Measurements from ENCODE around the gene ZNF469. TPM values are rescaled to one million over a fixed set of nuclear protein-coding genes. Genes with fewer than 3 reads are reported as not detected.

The ZNF469 gene
- total and polyA plus RNA-seq, 9 of the 15 experiments (the other 6 are each of a cell fraction or from before 2014, with no cell fraction given), result 0.01 to 0.04 TPM; not detected in 7

GRCh38 chr16:88406096-88407041, 23.6 kb downstream of the ZNF469 start (continued):
- no peak for TF ChIP-seq UBTF (IDR thresholded peaks at IDR 0.05; ENCODE audit: borderline replicate concordance in 1 of 2, low read depth in 2 of 2, low read length in 2 of 2)
- peak; percentile 69 to 72 (median 70) for TF ChIP-seq CTCF (IDR thresholded peaks at IDR 0.05 in 2 of 3, conservative IDR thresholded peaks at IDR 0.05 in 1 of 3; ENCODE audit: insufficient read depth in 2 of 3, low read depth in 1 of 3, low read length in 3 of 3)
- TF ChIP-seq STAG1 (CRISPR knock-in tag; IDR thresholded peaks at IDR 0.05; ENCODE audit: borderline replicate concordance), result peak; percentile 23; the same call in 1 of the 2 replicates
- TF ChIP-seq ZNF354B (CRISPR knock-in tag; IDR thresholded peaks at IDR 0.05), result no peak
- no peak for TF ChIP-seq STAT5B (CRISPR knock-in tag; IDR thresholded peaks at IDR 0.05)
- TF ChIP-seq NFATC3 (IDR thresholded peaks at IDR 0.05), result no peak
- no peak for TF ChIP-seq E2F1 (CRISPR knock-in tag; IDR thresholded peaks at IDR 0.05)
- TF ChIP-seq BRF2 (IDR thresholded peaks at IDR 0.05; ENCODE audit: borderline replicate concordance, insufficient read depth, insufficient read length), result no peak
- TF ChIP-seq ATF2 (CRISPR knock-in tag; IDR thresholded peaks at IDR 0.05), result no peak
- no peak for TF ChIP-seq NR1H2 (CRISPR knock-in tag; IDR thresholded peaks at IDR 0.05)
- TF ChIP-seq PATZ1 (CRISPR knock-in tag; IDR thresholded peaks at IDR 0.05; ENCODE audit: borderline replicate concordance), result no peak
- TF ChIP-seq MCM2 (IDR thresholded peaks at IDR 0.05; ENCODE audit: low read depth), result no peak
- TF ChIP-seq MYBL2 (IDR thresholded peaks at IDR 0.05; ENCODE audit: low read depth), result no peak
- no peak for TF ChIP-seq MYBL2 (CRISPR knock-in tag; IDR thresholded peaks at IDR 0.05; ENCODE audit: borderline replicate concordance)
- no peak for TF ChIP-seq NR2C2 (CRISPR knock-in tag; IDR thresholded peaks at IDR 0.05)
- no peak for TF ChIP-seq NR2C2 (tag; IDR thresholded peaks at IDR 0.05)

Measured in K562 (cell line).